ENCODE measurements around the gene SIRPB2. TPM values are rescaled to one million over a fixed set of nuclear protein-coding genes. Genes with fewer than 3 reads are reported as not detected.

Gene SIRPB2
- total and polyA plus RNA-seq, 8 donors = 1.3 to 29.9 (median 2.0) TPM

GRCh38 chr20:1513801-1514200 lies 22.6 kb upstream of the SIRPB2 start:
- ATAC-seq (no peak), DNase-seq (no peak)
- no peak overlapping the region for H3K4me3 ChIP-seq
- TF ChIP-seq CTCF (IDR thresholded peaks at IDR 0.05) = no peak
- no peak overlapping the region for H3K27ac ChIP-seq
- H3K9me3 ChIP-seq = no peaks in the 10 kb centered on the region
- no peaks in the 10 kb centered on the region for H3K4me1 ChIP-seq
- H3K27me3 ChIP-seq = peaks cover 0 to 15% of the 10 kb centered on the region in 2 donors
- no peaks in the 10 kb centered on the region for H3K36me3 ChIP-seq
- intact Hi-C loops (cut with DNase I) = no loop called here

GRCh38 chr20:1509237-1509636 lies 18.0 kb upstream of the SIRPB2 start:
- Histone ChIP-seq H3K27ac (no peak overlapping the region), H3K4me1 (no peaks in the 10 kb centered on the region), H3K36me3 (no peaks in the 10 kb centered on the region), H3K9me3 (no peaks in the 10 kb centered on the region), H3K4me3 (no peak overlapping the region), H3K27me3 (peaks cover 0 to 7% of the 10 kb centered on the region in 2 donors)
- intact Hi-C loops (cut with DNase I) = no loop called here
- TF ChIP-seq CTCF (IDR thresholded peaks at IDR 0.05) = no peak
- no peak for DNase-seq
- no peak for ATAC-seq

- peaks cover 0 to 4% of the 10 kb centered on the region in 2 donors for H3K4me1 ChIP-seq
- H3K27ac ChIP-seq = no peak overlapping the region
- intact Hi-C loops (cut with DNase I) = no loop called here
- H3K4me3 ChIP-seq = no peak overlapping the region
- H3K36me3 ChIP-seq = no peaks in the 10 kb centered on the region
- peaks cover 0 to 7% of the 10 kb centered on the region in 2 donors for H3K27me3 ChIP-seq
- no peak for TF ChIP-seq CTCF (IDR thresholded peaks at IDR 0.05)
- ATAC-seq (no peak), DNase-seq (no peak)
- no peaks in the 10 kb centered on the region for H3K9me3 ChIP-seq
Measured at GRCh38 chr20:1508574-1508973, 17.4 kb upstream of the SIRPB2 start.

DNA sequence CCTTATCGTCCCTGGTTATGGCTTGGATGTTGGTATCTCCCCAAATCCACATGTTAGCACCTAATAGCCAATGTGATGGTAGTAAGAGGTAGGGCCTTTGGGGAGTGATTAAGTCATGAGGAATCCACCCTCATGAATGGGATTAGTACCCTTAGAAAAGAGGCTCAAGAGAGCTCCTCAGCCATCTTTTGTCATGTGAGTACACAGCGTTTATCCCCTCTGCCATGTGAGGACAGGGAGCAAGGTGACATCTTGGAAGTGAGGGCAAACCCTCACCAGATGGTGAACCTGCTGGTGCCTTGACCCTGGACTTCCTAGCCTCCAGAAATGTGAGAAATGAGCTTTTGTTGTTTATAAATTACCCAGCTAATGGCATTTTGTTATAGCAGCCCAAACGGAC lies 16.1 kb upstream of the SIRPB2 start:
- Histone ChIP-seq H3K36me3 (no peaks in the 10 kb centered on the region), H3K27me3 (peaks cover 6 to 7% of the 10 kb centered on the region in 2 donors), H3K9me3 (no peaks in the 10 kb centered on the region), H3K4me3 (no peak overlapping the region), H3K27ac (no peak overlapping the region), H3K4me1 (peaks cover 0 to 6% of the 10 kb centered on the region in 2 donors)
- DNase-seq (no peak), ATAC-seq (no peak)
- intact Hi-C loops (cut with DNase I) = no loop called here
- TF ChIP-seq CTCF (IDR thresholded peaks at IDR 0.05) = no peak

DNA sequence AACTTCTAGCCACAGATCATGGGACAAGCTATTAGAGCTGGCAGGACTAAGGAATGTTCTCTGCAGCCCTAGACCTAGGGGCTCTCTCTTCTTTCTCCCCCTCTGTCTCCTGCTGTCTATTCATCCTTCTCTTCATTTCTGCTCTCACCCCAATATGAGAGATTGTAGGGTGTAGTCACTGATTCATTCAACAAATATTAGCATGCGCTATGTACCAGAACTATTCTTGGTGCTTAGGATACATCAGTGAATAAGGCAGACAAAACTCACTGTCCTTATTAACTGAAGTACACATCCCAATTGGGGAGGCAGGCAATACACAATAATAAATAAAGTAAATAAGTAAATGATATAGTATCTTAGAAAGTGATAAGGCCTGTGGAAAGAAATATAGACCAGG lies 14.7 kb upstream of the SIRPB2 start:
- Histone ChIP-seq H3K36me3 (no peaks in the 10 kb centered on the region), H3K4me3 (no peak overlapping the region), H3K27me3 (peaks cover 6 to 7% of the 10 kb centered on the region in 2 donors), H3K4me1 (peaks cover 0 to 6% of the 10 kb centered on the region in 2 donors), H3K9me3 (no peaks in the 10 kb centered on the region), H3K27ac (no peak overlapping the region)
- DNase-seq = no peak
- intact Hi-C loops (cut with DNase I) = no loop called here
- no peak for TF ChIP-seq CTCF (IDR thresholded peaks at IDR 0.05)
- no peak for ATAC-seq
